ENCODE data around the gene FLVCR2. TPM values are rescaled to one million over a fixed set of nuclear protein-coding genes. Genes with fewer than 3 reads are reported as not detected.
"Not testable (repeated sequence)": the region's sequence is repeated elsewhere in the genome, so short reads cannot be mapped to it uniquely, and the experiment has no call there.

Gene FLVCR2
- total RNA-seq, 1 donor from 2014 or later = 1.8 TPM

DNA sequence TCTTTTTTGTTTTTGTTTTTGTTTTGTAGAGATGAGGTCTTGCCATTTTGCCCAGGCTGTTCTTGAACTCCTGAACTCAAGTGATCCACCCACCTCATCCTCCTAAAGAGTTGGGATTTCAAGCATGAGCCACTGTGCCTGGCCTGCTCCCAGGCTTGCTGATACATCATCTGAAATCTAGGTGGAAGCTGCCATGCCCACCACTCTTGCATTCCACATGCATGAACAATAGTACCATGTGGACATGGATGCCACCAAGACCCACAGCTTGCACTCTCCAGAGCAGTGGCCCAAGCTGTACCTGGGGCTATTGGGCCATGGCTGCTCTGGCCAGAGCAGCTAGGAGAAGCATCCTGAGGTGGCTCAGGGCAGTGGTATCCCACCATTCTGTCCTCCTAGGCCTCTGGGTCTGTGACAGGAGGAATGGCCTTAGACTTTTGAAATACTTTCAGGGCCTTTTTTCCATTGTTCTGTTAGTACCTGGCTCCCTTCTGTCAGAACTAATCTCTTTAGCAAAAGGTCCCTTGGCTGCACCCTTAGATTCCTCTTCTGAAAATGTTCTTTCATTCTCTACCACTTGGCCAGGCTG lies 13.7 kb downstream of the FLVCR2 start:
- no peak for DNase-seq (ENCODE audit: low read depth in 2 of 2)

DNA sequence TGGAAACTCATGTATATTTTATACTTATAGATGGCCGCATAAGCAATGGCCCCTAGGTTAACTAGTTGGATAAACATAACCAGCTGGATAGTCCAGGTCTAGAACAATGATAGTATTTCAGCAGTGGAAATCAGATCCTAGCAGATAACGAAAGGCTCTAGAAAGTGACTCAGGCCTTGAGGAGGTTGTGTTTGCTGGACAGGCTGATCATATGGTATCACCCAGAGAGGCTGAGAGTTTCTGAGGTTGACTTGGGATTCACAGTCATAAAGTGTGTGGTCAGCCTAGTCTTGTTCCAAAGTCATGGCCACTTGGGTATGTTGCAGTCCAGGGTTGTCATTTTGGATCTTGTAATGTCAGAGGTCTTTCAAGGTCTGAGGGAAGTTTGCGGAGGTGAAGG lies 16.8 kb downstream of the FLVCR2 start:
- no peak for DNase-seq (ENCODE audit: low read depth in 2 of 2)

DNA sequence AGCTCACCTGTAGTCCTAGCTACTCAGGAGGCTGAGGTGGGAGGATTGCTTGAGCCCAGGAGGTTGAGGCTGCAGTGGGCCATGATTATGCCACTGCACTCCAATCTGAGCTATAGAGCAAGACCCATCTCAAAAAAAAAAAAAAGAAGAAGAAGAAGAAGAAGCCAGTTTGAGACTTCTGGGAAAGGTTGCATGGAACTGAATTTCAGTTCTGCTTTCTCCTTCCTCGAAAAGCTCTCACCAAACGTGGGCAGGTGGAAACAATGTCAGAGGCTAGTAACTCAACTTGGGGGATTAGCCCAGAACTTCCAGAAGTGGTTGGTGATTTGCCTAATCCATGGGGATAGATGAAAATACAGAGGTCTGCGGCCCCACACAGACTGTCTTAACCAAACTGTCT lies 18.7 kb downstream of the FLVCR2 start:
- DNase-seq (ENCODE audit: low read depth in 2 of 2) = no peak

DNA sequence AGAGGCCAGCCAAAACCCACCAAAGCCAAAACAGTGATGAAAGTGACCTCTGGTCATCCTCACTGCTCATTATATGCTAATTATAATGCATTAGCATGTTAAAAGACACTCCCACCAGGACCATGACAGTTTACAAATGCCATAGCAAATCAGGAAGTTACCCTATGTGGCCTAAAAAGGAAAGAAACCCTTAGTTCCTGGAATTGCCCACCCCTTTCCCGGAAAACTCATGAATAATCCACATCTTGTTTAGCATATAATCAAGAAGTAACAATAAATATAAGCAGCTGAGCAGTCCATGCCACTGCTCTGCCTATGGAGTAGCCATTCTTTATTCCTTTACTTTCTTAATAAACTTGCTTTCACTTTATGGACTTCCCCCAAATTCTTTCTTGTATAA lies 21.7 kb downstream of the FLVCR2 start:
- DNase-seq (ENCODE audit: low read depth in 2 of 2) = not testable (repeated sequence)

DNA sequence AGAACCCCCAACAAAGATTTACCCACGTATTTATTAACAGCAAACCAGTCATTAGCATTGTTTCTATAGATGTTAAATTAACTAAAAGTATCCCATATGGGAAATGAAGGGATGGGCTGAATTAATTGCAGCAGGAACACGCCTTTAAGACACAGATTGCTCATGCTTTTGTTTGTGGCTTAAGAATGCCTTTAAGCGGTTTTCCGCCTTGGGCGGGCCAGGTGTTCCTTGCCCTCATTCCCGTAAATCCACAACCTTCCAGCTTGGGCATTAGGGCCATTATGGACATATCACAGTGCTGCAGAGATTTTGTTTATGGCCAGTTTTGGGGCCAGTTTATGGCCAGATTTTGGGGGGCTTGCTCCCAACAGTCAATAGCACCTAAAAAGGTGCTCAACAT lies 22.6 kb downstream of the FLVCR2 start:
- not testable (repeated sequence) for DNase-seq (ENCODE audit: low read depth in 2 of 2)

DNA sequence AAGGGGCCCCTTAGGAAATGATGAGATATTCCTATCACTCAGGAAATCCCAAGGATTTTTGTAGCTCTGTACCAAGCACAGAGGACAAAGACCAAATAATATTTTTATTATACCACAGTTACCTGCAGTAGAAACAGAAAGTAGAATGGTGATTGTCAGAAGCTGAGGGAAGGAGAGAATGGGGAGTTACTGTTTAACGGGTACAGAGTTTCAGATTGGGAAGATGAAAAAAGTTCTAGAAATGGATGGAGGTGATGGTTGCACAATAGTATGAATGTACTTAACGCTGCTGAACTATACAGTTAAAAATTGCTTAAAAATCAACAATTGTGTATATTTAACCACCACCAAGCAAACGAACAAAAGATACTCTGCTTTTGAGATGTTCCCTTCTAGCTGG lies 24.1 kb downstream of the FLVCR2 start:
- no peak for DNase-seq (ENCODE audit: low read depth in 2 of 2)

DNA sequence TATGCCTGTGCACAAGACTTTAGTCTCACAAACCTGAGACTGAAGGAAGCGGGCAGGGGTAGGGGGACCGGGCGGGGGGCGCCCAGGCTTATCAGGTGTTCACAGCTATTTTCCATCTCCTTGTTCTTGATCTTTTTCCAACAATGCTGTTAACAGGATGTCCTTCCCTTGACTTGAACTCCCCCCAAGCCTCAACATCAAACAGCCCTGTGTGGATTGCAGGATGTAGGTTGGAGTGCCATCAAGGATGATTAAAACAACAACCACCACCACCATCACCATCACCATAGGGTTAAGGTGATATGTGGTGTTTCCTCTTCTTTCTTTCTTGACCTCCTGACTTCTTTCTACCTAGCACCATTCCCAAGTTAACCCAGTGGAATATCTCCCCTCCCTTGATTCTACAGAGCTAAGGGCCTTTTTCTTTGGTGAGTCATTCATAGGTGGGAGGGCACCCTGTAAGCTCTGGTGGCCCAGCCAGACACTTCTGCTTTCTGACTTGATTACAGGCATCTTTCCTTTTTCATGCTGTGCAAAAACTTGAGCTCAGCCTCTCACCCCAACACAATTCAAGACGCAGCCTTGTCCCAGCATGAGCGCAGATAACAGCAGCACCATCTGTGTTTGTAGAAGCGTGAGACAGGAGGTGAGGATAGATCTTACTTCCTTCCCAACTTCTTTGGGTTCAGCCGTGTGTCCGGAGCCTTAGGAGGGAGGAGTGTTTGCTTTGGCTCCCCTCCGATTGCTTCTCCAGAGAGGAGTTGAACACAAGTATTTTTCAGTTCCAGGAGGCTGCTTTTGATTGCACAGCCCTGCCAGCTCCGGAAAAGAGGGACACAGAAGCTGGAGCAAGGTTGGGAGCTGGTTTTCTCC lies 26.8 kb downstream of the FLVCR2 start:
- DNase-seq (ENCODE audit: low read depth in 2 of 2) = peak in 1 of 2 donors; percentile 94

DNA sequence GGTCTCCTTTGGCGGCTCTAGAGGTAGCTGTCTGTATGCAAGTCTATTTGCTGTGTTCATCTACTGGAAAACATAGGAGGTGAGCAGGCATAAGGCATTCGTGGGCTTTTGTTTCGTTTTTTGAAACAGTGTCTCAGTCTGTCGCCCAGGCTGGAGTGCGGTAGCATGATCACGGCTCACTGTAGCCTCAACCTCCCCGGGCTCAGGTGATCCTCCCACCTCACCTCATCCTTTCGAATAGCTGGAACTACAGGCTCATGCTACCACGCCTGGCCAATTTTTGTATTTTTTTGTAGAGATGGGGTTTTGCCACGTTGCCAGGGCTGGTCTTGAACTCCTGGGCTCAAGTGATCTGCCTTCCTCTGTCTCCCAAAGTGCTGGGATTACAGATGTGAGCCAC lies 27.5 kb downstream of the FLVCR2 start:
- no peak for DNase-seq (ENCODE audit: low read depth in 2 of 2)

DNA sequence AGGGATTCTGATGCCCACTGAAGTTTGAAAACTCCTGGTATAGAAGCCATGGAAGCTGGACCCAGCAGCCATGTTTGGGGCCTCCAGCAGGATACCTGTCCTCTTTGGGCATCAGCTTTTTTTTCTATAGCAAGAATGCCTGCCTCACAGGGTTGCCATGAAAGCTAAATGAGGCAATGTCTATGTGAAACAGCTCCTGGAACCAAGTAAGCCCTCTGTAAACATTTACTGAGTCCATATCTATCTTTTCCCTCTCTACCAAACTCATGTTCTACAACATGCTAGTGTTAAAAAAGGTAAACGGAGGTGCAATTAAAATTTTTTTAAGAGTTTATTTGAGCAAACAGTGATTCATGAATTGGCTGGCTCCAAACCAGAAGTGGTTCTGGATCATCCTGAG lies 28.6 kb downstream of the FLVCR2 start:
- no peak for DNase-seq (ENCODE audit: low read depth in 2 of 2)

DNA sequence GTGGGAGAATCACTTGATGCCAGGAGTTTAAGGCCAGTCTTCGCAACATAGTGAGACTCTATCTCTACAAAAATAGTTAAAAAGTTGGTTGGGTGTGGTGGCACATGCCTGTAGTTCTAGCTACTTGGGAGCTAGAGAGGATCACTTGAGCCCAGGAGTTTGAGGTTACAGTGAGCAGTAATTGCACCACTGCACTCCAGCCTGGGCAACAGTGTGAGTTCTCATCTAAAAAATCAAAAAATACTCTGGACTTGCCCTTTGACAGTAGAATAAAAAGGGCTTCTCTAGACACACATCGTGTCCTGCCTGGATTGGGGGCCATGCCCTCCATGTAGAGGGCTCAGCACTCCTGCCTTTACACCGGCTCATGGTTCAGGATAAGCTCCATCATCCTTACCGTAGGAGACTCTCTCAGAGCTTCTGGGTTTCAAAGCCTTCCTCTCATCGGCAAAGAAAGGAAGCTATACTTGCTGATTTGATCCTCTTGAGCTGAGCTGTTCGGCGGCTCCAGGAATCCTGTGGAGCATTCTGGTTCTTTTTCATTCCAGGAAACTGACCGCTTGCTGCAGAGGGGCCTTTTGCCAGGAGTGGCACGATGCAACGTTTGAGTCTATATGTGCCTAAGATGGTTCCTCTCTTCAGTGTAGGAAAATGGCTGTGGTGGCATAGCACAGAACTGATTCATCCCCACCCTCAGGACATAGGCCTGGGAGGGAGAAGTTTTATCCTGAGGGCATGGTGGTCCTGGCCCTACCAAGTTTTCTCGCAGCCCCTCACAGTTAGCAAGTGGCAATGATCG lies 29.6 kb downstream of the FLVCR2 start:
- DNase-seq (ENCODE audit: low read depth in 2 of 2) = no peak

DNA sequence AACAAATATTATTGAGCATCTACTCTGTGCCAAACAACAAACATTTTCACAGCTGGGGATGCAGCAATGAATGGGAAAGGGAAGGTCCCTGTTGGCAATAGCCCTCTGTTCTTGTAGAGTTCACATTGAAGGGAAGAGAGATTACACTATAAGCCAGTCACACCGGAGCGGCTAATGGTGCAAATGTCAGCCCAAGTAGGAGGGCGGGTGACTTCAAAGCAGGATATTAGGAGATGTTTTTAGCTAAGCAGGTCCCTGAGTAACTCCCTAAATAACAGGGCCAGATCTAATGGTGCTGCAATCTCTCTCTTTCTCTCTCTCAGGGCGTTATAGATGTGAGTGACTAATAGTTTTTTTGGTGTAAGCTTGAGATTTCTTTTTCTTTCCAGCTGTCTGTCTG lies 30.7 kb downstream of the FLVCR2 start:
- no peak for DNase-seq (ENCODE audit: low read depth in 2 of 2)

DNA sequence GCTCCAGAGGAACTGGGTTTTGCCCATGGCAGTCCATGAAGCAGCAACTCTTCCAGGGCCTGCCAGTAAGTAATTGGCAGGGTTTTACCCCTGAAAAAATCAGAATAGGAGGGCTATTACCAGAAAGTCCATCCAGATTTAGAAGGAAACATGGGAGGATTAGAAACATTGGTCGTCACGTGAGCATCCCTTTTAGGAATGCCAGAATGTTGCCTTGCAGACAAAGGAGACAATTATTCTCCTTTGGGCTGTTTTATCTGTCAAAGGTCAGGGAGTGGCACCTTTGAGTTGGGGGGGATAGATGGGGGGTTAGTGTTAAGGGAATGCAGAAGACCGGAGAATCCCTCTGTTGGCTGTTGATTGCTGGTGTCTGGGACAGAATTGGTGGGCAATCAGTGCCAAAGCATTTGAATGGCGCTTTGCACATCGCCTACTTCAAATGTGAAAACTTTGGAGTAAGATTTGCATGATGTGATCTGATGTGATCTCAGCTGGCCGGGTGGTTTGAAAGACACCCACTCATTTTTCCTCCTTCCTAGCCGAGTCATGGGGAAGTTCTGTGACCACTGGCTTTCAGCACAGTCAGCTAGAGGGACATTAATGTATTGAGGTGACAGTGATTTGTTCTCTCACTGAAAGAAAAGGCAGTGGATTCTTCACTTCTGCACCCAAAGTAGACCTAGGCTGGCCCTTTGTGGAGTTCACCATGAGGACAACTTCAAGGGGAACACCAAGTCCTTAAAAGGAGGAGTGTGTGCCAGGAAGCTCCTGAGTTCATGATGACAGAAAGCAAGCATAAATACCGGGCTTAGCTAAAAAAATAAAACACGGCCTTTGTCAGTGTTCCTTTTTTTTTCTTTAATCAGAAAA lies 31.4 kb downstream of the FLVCR2 start:
- DNase-seq (ENCODE audit: low read depth in 2 of 2) = peak in 1 of 2 donors; percentile 8

DNA sequence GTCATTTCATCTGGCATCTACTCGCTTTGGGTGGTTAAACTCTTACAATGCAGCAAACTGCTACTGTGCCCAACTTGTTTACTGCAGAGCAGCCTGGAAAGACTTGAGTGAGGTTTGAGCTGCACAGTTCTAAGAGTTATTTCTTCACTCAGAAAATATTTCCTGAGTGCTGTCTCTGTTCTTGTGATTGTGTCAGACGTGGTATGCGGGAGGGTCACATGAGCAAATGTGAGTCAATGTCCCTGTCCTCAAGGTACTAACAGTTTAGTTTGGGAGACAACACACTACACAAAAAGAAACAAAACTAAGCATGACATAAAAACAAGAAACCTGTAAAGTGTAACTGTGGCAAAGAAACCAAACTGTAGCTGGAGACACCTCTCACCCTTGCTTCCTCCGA lies 32.4 kb downstream of the FLVCR2 start:
- peak in 1 of 2 donors; percentile 33 for DNase-seq (ENCODE audit: low read depth in 2 of 2)

DNA sequence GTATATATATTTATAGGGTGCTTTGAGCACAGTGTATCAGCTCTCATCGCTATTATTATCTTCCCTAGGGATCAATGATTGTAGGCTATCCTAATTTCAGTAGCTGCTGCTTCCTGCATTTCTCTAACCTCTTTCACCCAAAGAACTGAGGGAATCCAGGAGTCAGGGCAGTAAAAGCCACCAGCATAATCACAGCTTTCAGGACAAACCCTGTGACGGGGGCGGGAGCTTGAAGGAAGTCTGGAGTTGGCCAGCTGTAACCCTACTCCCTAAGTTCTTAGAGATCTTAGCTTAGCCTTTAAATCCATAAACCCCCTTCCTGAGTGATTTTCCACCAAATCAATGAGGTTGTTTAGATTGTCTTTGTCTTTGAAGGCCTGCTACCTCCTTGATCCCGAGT lies 33.7 kb downstream of the FLVCR2 start:
- DNase-seq (ENCODE audit: low read depth in 2 of 2) = no peak

DNA sequence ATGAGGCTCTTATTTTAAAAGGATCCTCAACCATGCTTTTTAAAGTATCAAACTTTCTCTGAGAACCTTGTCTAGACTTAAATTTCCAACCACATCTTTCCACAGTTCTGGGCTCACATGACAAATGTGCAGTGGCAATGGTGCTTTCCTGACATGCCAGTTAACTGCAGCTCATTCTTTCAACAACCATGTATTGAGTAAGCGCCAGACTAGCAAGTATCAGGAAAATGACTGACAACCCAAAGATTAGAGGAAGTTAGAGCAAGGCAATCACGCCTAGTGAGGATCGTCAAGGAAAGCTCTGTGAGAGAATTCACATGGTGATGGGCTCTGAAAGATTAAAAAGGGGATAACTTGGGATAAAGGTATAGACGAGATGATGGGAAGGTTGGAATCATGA lies 35.8 kb downstream of the FLVCR2 start:
- no peak for DNase-seq (ENCODE audit: low read depth in 2 of 2)

DNA sequence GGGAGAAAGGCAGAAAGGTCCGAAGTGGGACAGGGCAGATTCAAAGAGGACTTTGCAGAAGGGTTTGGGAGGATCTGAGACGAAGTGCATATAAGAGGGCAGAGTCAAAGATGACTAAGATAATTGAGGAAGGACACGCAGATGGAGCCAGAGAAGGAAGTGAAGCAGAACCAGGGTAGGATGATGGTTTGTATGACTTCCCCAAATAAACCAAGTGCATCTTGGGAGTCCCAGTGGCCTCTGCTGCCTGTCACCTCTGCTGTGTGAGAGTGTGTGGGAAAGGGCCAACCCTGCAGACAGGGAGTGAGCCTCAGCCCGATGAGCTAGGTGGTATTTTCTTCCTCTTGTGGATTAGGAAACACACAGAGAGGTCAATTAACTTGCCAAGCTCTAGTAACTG lies 36.8 kb downstream of the FLVCR2 start:
- DNase-seq (ENCODE audit: low read depth in 2 of 2) = no peak

DNA sequence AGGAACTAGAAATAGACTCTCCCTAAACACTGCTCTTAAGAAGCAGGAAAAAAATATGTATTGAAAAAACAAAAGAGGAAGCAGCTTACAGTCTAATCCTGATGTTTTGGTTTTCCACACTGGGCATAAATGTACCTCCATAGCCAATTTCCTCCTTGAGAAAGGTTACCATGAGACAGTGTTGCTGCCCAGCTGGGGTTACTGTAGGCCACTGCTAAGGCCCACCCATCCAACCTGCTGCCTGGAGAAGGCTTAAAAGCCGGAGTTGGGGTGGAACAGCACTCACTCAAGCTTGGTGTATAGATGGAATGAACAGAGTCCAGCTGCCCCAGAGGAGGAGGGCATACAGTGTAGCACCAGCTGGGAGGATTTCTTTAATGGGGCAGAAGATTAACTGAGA lies 41.1 kb downstream of the FLVCR2 start:
- peak in 1 of 2 donors; percentile 49 for DNase-seq (ENCODE audit: low read depth in 2 of 2)

DNA sequence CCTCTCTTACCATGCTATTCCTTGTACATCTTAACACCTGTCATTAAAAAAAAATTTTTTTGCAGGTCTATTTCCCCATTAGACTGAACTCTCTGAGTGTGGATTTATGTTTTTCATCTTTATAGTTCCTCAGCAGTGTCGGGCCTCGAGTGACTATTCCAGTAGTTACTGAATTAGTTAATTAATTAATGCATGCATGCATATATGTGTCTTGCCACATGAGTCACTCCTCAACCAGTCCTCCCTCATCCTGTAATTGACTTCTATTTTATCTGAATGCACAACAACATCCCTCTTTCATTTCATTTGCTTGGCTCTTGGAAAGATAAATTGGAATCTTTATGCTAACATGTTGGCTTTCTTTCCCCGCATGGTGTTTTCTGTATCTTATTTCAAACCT lies 46.6 kb downstream of the FLVCR2 start:
- no peak for DNase-seq (ENCODE audit: low read depth in 2 of 2)

DNA sequence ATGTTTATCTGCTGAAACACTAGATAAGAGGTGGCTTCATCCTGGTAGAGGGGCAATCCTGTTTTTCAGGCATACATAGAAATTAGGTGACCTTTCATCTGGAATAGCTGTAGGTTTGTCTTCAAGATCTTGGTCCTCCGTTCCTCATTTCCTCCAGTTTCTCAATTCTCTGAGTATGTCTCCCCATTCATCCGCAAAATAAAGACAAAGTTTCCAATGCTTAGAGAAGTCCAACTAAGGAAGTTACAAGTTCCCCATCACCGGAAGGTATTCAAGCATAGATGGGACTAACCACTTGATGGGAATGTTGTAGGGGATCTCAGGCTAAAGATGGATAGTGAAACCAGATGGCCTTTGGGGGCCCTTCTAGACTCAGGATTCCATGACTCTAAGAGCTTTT lies 48.0 kb downstream of the FLVCR2 start:
- DNase-seq (ENCODE audit: low read depth in 2 of 2) = no peak

DNA sequence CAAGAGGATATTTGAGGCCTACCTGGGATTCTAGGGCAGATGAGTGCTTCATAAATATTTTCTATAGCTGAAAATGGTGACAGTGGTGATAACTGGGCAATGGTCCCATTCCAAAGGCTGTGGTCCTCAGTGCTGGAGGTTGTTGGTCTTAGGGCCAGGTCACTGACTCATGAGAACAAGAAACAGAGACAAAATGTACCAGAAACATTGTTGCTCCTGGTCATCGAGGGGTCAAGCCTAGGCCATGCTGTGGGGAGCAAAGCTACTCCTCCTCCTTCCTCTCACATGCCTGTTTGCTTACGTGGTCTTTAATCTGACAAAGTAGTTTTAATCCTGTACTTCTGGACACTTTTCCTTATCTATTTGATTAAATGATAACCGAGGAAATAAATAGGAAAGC lies 48.4 kb downstream of the FLVCR2 start:
- no peak for DNase-seq (ENCODE audit: low read depth in 2 of 2)

DNA sequence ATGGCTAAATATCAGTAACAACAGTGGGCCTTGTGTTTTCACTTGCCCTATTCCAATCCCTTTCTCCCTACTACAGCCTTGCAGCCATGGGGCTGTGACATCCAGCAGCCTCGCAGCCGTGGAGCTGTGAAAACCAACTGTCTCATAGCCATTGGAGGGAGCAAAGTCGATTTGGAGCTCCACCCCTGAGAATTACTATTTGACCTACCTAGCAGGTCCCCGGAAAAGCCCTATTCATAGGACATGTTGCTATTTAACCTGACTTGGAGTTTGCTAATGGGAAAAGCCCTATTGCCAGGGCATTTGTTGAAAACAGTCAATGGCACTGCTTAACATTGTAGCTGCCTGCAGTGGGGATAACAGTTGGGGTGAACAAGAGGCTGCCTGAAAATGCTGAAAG lies 49.0 kb downstream of the FLVCR2 start:
- DNase-seq (ENCODE audit: low read depth in 2 of 2) = no peak

Data from dermis microvascular lymphatic vessel endothelial cell (primary cell).